BLaER1 treated with 17β-estradiol and CSF1 and Interleukin-3, amounts not matched to agents 10 nM and 100 nM (cell line): ENCODE data around the gene RASGRP4.
"Not testable (repeated sequence)": the region's sequence is repeated elsewhere in the genome, so short reads cannot be mapped to it uniquely, and the experiment has no call there.

Experiments used
- H3K27ac ChIP-seq, 11 experiments: shearing (Covaris generic); formaldehyde crosslinking; 2 replicates each; pipeline ENCODE4 v1.8.1; 2022
- H3K27me3 ChIP-seq, 11 experiments: shearing (Covaris generic); formaldehyde crosslinking; 2 replicates each; pipeline ENCODE4 v1.8.1; 2022
- H3K36me3 ChIP-seq, 11 experiments: shearing (Covaris generic); formaldehyde crosslinking; 2 replicates each; pipeline ENCODE4 v1.8.1; 2022
- H3K4me1 ChIP-seq, 10 experiments: shearing (Covaris generic); formaldehyde crosslinking; 2 replicates each; pipeline ENCODE4 v1.8.1; 2022
- H3K4me2 ChIP-seq, 11 experiments: shearing (Covaris generic); formaldehyde crosslinking; 2 replicates each; pipeline ENCODE4 v1.8.1; 2022
- H3K4me3 ChIP-seq, 10 experiments: shearing (Covaris generic); formaldehyde crosslinking; 2 replicates each; pipeline ENCODE4 v1.8.1; 2022
- H3K9ac ChIP-seq, 11 experiments: shearing (Covaris generic); formaldehyde crosslinking; 2 replicates each; pipeline ENCODE4 v1.8.1; 2022
- H3K9me3 ChIP-seq, 11 experiments: shearing (Covaris generic); formaldehyde crosslinking; replicated peaks in 1 of 11; 2 replicates each; pipeline ENCODE4 v1.8.1; 2022
- H4K20me1 ChIP-seq, 11 experiments: shearing (Covaris generic); formaldehyde crosslinking; 2 replicates each; pipeline ENCODE4 v1.8.1; 2022
- Cebpa-rat ChIP-seq, 11 experiments: shearing (Covaris generic); IDR thresholded peaks; 2 replicates each; pipeline ENCODE4 v1.8.1; 2022

RASGRP4 gene

DNA sequence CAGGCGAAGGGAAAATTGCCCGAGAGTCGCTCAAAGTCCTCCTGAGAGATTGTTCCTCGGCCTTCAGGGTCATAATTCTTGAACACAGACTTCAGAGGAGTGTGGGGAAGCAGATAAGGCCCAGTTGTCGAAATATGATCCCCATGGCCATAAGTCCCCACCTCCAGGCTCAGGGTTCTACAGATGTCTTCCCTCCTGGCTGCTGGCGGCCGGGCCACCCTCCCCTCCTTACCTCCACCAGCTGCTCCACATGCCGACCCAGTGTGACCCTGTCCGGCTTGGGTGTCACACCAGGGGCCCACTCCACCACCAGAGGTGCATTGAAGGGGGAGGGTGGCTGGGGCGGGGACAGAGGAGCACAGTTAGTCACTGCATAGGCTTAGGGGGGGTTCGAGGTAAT is 13.1 kb downstream of the RASGRP4 start:
- Histone ChIP-seq H3K4me3 (no peak overlapping the region), H3K9me3 (no peaks in the 10 kb centered on the region), H3K4me1 (peaks cover 10 to 24% (median 12%) of the 10 kb centered on the region in 10 experiments), H3K4me2 (no peak overlapping the region), H3K27ac (no peak overlapping the region), H3K9ac (no peak overlapping the region), H4K20me1 (no peaks in the 10 kb centered on the region; a peak in 1 of 22 replicates), H3K27me3 (no peaks in the 10 kb centered on the region), H3K36me3 (peaks cover 0 to 91% (median 0%) of the 10 kb centered on the region in 11 experiments; a peak in 5 of 22 replicates)
- no peak for TF ChIP-seq Cebpa-rat (IDR thresholded peaks at IDR 0.05)

DNA sequence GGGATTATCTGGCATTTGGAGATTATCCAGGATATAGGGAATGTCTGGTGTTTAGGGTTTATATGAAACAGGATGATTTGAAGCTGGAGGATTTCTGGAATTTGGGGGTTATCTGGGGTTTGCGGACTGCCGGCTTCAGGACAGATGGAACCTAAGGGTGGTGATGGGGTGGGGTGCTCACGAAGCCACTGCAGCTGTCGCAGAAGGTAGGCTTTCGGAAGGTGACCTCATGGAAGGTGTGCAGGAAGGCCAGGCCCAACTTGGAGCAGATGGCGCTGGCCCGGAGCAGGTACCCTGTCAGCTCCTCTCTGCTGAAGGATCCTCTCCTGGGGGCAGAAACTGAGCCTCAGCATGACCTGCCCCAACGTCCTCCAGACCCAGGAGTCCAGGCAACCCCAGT is 13.5 kb downstream of the RASGRP4 start:
- Histone ChIP-seq H3K27me3 (no peaks in the 10 kb centered on the region), H3K9me3 (no peaks in the 10 kb centered on the region), H3K4me2 (no peak overlapping the region), H3K4me1 (peaks cover 5 to 19% (median 7%) of the 10 kb centered on the region in 10 experiments), H3K9ac (no peak overlapping the region), H3K36me3 (peaks cover 0 to 92% (median 0%) of the 10 kb centered on the region in 11 experiments; a peak in 6 of 22 replicates), H4K20me1 (no peaks in the 10 kb centered on the region; a peak in 1 of 22 replicates), H3K27ac (no peak overlapping the region), H3K4me3 (no peak overlapping the region)
- no peak for TF ChIP-seq Cebpa-rat (IDR thresholded peaks at IDR 0.05)

DNA sequence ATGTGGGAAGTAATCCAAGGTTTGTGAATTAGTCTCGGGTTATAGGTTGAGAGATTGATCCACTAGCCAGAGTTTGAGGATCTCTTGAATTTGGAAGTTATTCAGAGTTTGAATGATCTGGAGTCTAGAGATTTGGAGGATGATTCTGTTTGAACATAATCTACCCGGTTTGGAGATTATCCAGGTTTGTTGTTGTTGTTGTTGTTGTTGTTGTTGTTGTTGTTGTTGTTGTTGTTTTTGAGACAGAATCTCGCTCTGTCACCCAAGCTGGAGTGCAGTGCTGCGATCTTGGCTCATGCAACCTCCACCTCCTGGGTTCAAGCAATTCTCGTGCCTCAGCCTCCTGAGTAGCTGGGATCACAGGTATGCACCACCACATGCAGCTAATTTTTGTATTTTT is 14.1 kb downstream of the RASGRP4 start:
- H3K36me3 ChIP-seq: peaks cover 2 to 97% (median 5%) of the 10 kb centered on the region in 11 experiments; a peak in 18 of 22 replicates
- H3K4me2 ChIP-seq, H3K27me3 ChIP-seq, H3K4me3 ChIP-seq, H4K20me1 ChIP-seq, H3K27ac ChIP-seq, H3K9me3 ChIP-seq, H3K9ac ChIP-seq: not testable (repeated sequence)
- peaks cover 0 to 13% (median 1%) of the 10 kb centered on the region in 10 experiments; a peak in 13 of 20 replicates for H3K4me1 ChIP-seq

DNA sequence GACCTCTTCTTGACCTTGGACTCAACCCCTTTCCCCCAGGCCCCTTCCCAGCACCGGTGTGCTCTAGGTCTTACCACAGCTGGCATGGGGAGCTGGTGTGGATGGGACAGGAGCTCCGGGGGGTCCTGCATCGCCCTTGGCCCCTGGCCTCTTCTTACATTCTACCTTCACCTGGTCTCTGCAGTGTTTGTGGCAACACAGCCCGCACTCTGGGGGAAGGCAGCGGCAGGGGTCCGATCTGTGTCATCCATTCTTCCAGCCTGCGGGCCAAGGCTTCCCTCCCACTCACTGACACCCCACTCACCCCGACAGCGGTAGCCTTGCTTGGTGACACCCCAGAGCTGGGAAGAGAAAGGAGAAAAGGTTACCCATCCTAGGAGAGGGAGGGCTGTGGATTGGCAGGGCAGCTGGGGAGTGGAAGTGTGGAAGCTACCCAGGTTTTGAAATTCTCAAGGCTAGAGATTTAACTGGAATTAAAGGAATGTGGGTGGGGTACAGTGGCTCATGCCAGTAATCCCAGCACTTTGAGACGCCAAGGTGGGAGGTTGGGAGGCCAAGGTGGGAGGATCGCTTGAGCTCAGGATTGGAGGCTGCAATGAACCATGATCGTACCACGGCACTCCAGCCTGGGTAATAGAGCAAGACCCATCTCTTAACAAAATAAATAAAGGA is 14.8 kb downstream of the RASGRP4 start:
- H3K9me3 ChIP-seq: no peaks in the 10 kb centered on the region
- H3K36me3 ChIP-seq: peaks cover 6 to 97% (median 12%) of the 10 kb centered on the region in 11 experiments; a peak in 18 of 22 replicates
- H3K27ac ChIP-seq: no peak overlapping the region
- no peak overlapping the region for H3K9ac ChIP-seq
- H3K4me1 ChIP-seq: peaks cover 0 to 10% (median 0%) of the 10 kb centered on the region in 10 experiments; a peak in 2 of 20 replicates
- no peaks in the 10 kb centered on the region for H3K27me3 ChIP-seq
- no peak overlapping the region for H3K4me2 ChIP-seq
- no peaks in the 10 kb centered on the region; a peak in 1 of 22 replicates for H4K20me1 ChIP-seq
- no peak for TF ChIP-seq Cebpa-rat (IDR thresholded peaks at IDR 0.05)
- no peak overlapping the region for H3K4me3 ChIP-seq

DNA sequence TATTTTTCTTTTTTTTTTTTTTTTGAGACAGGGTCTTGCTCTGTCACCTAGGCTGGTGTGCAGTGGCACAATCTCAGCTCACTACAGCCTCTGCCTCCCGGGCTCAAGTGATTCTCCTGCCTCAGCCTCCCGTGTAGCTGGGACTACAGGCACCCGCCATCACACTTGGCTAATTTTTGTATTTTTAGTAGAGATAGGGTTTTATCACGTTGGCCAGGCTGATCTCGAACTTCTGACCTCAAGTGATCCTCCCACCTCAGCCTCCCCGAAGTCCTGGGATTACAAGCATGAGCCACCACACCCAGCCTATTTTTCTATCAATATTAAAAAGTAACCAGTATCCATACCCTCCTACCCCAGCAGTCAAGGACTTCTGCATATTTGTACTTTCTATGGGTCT is 15.6 kb downstream of the RASGRP4 start:
- not testable (repeated sequence) for H3K27me3 ChIP-seq

DNA sequence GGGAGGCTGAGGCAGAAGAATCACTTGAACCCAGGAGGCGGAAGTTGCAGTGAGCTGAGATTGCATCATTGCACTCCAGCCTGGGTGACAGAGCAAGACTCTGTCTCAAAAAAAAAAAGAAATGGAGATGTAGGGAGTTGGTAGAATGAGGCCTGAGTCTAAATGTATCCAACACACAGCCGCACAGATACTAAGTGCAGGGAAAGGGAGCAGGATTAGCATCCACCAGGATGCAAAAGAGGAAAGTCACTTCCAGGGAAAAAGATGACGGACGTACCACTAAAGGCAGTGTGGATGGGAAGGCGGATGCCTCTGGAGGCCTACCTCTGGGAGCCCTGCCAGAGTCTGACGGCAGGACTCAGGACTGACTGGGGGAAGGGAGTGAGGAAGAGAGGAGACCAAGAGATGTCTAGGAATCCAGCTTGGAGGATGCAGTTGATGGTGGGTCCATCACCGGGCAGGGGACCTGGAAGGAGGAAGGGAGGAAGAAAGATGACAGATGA is 16.3 kb downstream of the RASGRP4 start:
- TF ChIP-seq Cebpa-rat (IDR thresholded peaks at IDR 0.05): no peak
- no peak overlapping the region for H3K9ac ChIP-seq

More for the DNA sequence above, 15.6 kb downstream of the RASGRP4 start:
- not testable (repeated sequence) for H3K9ac ChIP-seq, H3K27ac ChIP-seq, H3K4me3 ChIP-seq, H3K9me3 ChIP-seq, H3K4me2 ChIP-seq, H4K20me1 ChIP-seq, H3K4me1 ChIP-seq
- peaks cover 6 to 94% (median 13%) of the 10 kb centered on the region in 11 experiments; a peak in 18 of 22 replicates for H3K36me3 ChIP-seq

DNA sequence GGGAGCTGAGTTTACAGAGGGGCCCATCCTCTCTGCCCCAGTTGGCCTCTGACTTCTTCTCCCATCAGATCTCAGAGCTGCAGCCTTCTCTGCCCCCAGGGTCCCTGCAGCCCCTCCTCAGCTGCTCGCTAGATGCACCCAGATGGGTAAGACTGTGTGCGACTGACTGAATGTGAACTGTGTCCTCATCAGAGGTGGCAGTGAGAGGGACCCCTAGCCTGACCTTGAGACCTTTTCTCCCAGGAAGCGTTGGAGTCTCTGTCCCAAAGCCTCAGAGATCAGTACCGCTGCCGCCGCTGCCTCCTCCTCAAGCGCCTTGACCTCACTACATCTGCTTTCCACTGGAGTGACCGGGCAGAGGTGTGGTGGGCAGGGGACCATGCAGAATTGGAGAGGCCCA is 20.7 kb downstream of the RASGRP4 start:
- Histone ChIP-seq H3K9ac (no peak overlapping the region), H3K27ac (no peak overlapping the region), H3K9me3 (no peaks in the 10 kb centered on the region), H3K4me1 (peaks cover 8 to 23% (median 13%) of the 10 kb centered on the region in 10 experiments; a peak in 18 of 20 replicates), H3K27me3 (peaks cover 0 to 4% (median 0%) of the 10 kb centered on the region in 11 experiments; a peak in 2 of 22 replicates), H3K4me3 (no peak overlapping the region), H4K20me1 (peaks cover 0 to 10% (median 0%) of the 10 kb centered on the region in 11 experiments; a peak in 2 of 22 replicates), H3K36me3 (peaks cover 6 to 49% (median 15%) of the 10 kb centered on the region in 11 experiments; a peak in 18 of 22 replicates), H3K4me2 (no peak overlapping the region)
- TF ChIP-seq Cebpa-rat (IDR thresholded peaks at IDR 0.05): no peak

More for the DNA sequence above, 16.3 kb downstream of the RASGRP4 start:
- H3K4me1 ChIP-seq: peaks cover 0 to 10% (median 0%) of the 10 kb centered on the region in 10 experiments; a peak in 3 of 20 replicates
- H3K27me3 ChIP-seq: no peaks in the 10 kb centered on the region
- H4K20me1 ChIP-seq: peaks cover 0 to 8% (median 0%) of the 10 kb centered on the region in 11 experiments; a peak in 2 of 22 replicates
- no peak overlapping the region for H3K27ac ChIP-seq
- 0 out of 22 replicates have a peak overlapping the region, but pooled peaks of 1 of the 11 experiments have one; percentile 2 for H3K4me2 ChIP-seq
- peaks cover 6 to 94% (median 15%) of the 10 kb centered on the region in 11 experiments; a peak in 18 of 22 replicates for H3K36me3 ChIP-seq
- H3K4me3 ChIP-seq: no peak overlapping the region
- H3K9me3 ChIP-seq: no peaks in the 10 kb centered on the region

DNA sequence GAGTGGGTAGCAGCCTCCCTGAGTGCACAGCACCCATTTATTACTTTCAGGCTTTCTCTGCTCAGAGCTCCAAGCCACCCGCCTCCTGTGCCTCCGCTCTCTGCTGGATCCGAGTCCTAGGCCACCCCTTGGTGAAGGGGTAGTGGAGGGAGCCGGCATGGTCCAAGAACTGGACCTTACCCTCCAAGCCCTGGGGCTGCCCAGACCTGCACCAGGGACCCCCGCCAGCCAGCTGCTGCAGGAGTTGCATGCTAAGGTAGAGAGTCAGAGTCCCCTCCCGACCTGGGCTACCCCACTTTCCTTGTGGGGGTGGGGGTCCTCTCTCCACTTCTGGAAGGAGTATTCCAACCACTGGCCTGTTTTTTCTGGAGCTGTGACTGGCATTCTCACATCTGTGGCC is 21.2 kb downstream of the RASGRP4 start:
- no peak for TF ChIP-seq Cebpa-rat (IDR thresholded peaks at IDR 0.05)
- no peak overlapping the region; a peak in 1 of 22 replicates for H3K9ac ChIP-seq
- peaks cover 0 to 10% (median 0%) of the 10 kb centered on the region in 11 experiments; a peak in 2 of 22 replicates for H4K20me1 ChIP-seq
- no peak overlapping the region for H3K4me3 ChIP-seq
- H3K27ac ChIP-seq: no peak overlapping the region
- H3K27me3 ChIP-seq: peaks cover 0 to 6% (median 0%) of the 10 kb centered on the region in 11 experiments; a peak in 2 of 22 replicates
- peak overlapping the region in 2 of 11 experiments; percentile 92 to 93; a peak in 1 of 22 replicates for H3K4me2 ChIP-seq
- H3K9me3 ChIP-seq: no peaks in the 10 kb centered on the region
- H3K4me1 ChIP-seq: peaks cover 8 to 20% (median 13%) of the 10 kb centered on the region in 10 experiments; a peak in 18 of 20 replicates
- H3K36me3 ChIP-seq: peaks cover 6 to 45% (median 15%) of the 10 kb centered on the region in 11 experiments; a peak in 18 of 22 replicates
